ENCODE results near the gene YRDC. TPM values are rescaled to one million over a fixed set of nuclear protein-coding genes. Genes with fewer than 3 reads are reported as not detected.

The YRDC gene, protein sequence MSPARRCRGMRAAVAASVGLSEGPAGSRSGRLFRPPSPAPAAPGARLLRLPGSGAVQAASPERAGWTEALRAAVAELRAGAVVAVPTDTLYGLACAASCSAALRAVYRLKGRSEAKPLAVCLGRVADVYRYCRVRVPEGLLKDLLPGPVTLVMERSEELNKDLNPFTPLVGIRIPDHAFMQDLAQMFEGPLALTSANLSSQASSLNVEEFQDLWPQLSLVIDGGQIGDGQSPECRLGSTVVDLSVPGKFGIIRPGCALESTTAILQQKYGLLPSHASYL
- total RNA-seq: 12.2 TPM
- 13.3 TPM for polyA plus RNA-seq
- long read RNA-seq, donor 1, partial matches to known transcripts: 0 of 4 reads
- long read RNA-seq, donor 1, other reads (novel, unspliced or antisense): 0 of 4 reads
- long read RNA-seq, donor 2, transcript YRDC-201 (5 exons, 1,826 nt): major isoform, 23 of 23 reads
- long read RNA-seq, donor 2, partial matches to known transcripts: 0 of 23 reads
- long read RNA-seq, donor 2, other reads (novel, unspliced or antisense): 0 of 23 reads
- long read RNA-seq, donor 3, transcript YRDC-201 (5 exons, 1,826 nt): major isoform, 22 of 22 reads
- long read RNA-seq, donor 3, partial matches to known transcripts: 0 of 22 reads
- long read RNA-seq, donor 3, other reads (novel, unspliced or antisense): 0 of 22 reads
- long read RNA-seq, donor 4, transcript YRDC-201 (5 exons, 1,826 nt): major isoform, 6 of 6 reads
- long read RNA-seq, donor 4, partial matches to known transcripts: 0 of 6 reads
- long read RNA-seq, donor 4, other reads (novel, unspliced or antisense): 0 of 6 reads
- long read RNA-seq, donor 5, transcript YRDC-201 (5 exons, 1,826 nt): major isoform, 9 of 136 reads
- long read RNA-seq, donor 5, partial matches to known transcripts: 36 of 136 reads
- long read RNA-seq, donor 5, other reads (novel, unspliced or antisense): 91 of 136 reads
- long read RNA-seq, donor 6, partial matches to known transcripts: 0 of 4 reads
- long read RNA-seq, donor 6, other reads (novel, unspliced or antisense): 0 of 4 reads
- long read RNA-seq, donor 7, transcript YRDC-201 (5 exons, 1,826 nt): major isoform, 7 of 16 reads
- long read RNA-seq, donor 7, partial matches to known transcripts: 9 of 16 reads
- long read RNA-seq, donor 7, other reads (novel, unspliced or antisense): 0 of 16 reads
- long read RNA-seq, donor 8, transcript YRDC-201 (5 exons, 1,826 nt): major isoform, 5 of 5 reads
- long read RNA-seq, donor 8, partial matches to known transcripts: 0 of 5 reads
- long read RNA-seq, donor 8, other reads (novel, unspliced or antisense): 0 of 5 reads
- long read RNA-seq, donor 9, transcript YRDC-201 (5 exons, 1,826 nt): major isoform, 6 of 6 reads
- long read RNA-seq, donor 9, partial matches to known transcripts: 0 of 6 reads
- long read RNA-seq, donor 9, other reads (novel, unspliced or antisense): 0 of 6 reads
- long read RNA-seq, donor 10, transcript YRDC-201 (5 exons, 1,826 nt): major isoform, 9 of 9 reads
- long read RNA-seq, donor 10, partial matches to known transcripts: 0 of 9 reads
- long read RNA-seq, donor 10, other reads (novel, unspliced or antisense): 0 of 9 reads

GRCh38 chr1:37807555-37808368 lies at the start of gene YRDC, which contains the start of gene C1orf122:
TSS of gene YRDC (minus strand) at chr1:37808208. CDS start at chr1:37808180, 28 bp downstream.
TSS of gene C1orf122 (plus strand) at chr1:37807790. CDS start at chr1:37808405, 615 bp downstream.
- Histone ChIP-seq H3K4me1 (ENCODE audit: control insufficient read depth in 2 of 2, insufficient read depth in 2 of 2, low read length in 2 of 2) (peaks cover 9 to 14% of the 10 kb centered on the region in 2 donors), H3K36me3 (ENCODE audit: control insufficient read depth in 2 of 2, insufficient read depth in 2 of 2, low read length in 1 of 2) (peaks cover 32 to 38% of the 10 kb centered on the region in 2 donors), H3K27me3 (ENCODE audit: control insufficient read depth in 2 of 2, insufficient read depth in 1 of 2, low read length in 1 of 2) (no peaks in the 10 kb centered on the region), H3K27ac (ENCODE audit: low read depth in 1 of 2, low read length in 1 of 2) (peak within 1 kb of the TSS; percentile 2 to 86), H3K4me3 (ENCODE audit: low read length in 2 of 2) (peak within 1 kb of the TSS; percentile 82 to 99), H3K9me3 (ENCODE audit: control insufficient read depth in 2 of 2, insufficient read depth in 1 of 2, low read length in 1 of 2) (no peaks in the 10 kb centered on the region)
- DNase-seq (ENCODE audit: low read depth in 6 of 9, low spot score in 9 of 9): peak; percentile 72 to 95 (median 86)
- WGBS: under 1% methylated on average over 95 of the region's 95 CpGs

DNA sequence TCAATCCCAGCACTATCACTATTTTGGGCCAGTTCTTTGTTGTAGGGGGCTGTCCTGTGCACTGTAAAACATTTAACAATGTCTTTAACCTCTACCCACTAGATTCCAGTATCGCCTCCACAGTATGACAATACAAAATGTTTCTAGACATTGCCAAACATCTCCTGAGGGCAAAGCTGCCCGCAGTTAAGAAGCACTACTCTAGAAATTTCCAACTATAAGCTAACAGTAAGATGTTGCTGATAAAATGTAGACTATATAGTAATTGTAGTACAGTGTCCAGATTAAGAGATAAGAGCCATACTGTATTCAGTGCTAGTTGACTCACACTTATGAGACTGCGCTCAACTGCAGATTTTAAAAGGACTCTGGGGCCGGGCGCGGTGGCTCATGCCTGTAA lies 46.4 kb upstream of the YRDC start:
- H3K4me1 ChIP-seq (ENCODE audit: control insufficient read depth in 2 of 2, insufficient read depth in 2 of 2, low read length in 2 of 2): peaks cover 7 to 12% of the 10 kb centered on the region in 2 donors
- DNase-seq (ENCODE audit: low read depth in 6 of 9, low spot score in 9 of 9): no peak
- no peak overlapping the region for H3K4me3 ChIP-seq (ENCODE audit: low read length in 2 of 2)
- no peak overlapping the region for H3K27ac ChIP-seq (ENCODE audit: low read depth in 1 of 2, low read length in 1 of 2)
- WGBS: 99% methylated on average over 6 of the region's 6 CpGs
- H3K36me3 ChIP-seq (ENCODE audit: control insufficient read depth in 2 of 2, insufficient read depth in 2 of 2, low read length in 1 of 2): peaks cover 7 to 12% of the 10 kb centered on the region in 2 donors
- H3K27me3 ChIP-seq (ENCODE audit: control insufficient read depth in 2 of 2, insufficient read depth in 1 of 2, low read length in 1 of 2): no peaks in the 10 kb centered on the region
- no peaks in the 10 kb centered on the region for H3K9me3 ChIP-seq (ENCODE audit: control insufficient read depth in 2 of 2, insufficient read depth in 1 of 2, low read length in 1 of 2)

- peaks cover 2 to 6% of the 10 kb centered on the region in 2 donors for H3K4me1 ChIP-seq (ENCODE audit: control insufficient read depth in 2 of 2, insufficient read depth in 2 of 2, low read length in 2 of 2)
- H3K27ac ChIP-seq (ENCODE audit: low read depth in 1 of 2, low read length in 1 of 2): no peak overlapping the region
- H3K4me3 ChIP-seq (ENCODE audit: low read length in 2 of 2): no peak overlapping the region
- DNase-seq (ENCODE audit: low read depth in 6 of 9, low spot score in 9 of 9): no peak
- no peaks in the 10 kb centered on the region for H3K27me3 ChIP-seq (ENCODE audit: control insufficient read depth in 2 of 2, insufficient read depth in 1 of 2, low read length in 1 of 2)
- no peaks in the 10 kb centered on the region for H3K9me3 ChIP-seq (ENCODE audit: control insufficient read depth in 2 of 2, insufficient read depth in 1 of 2, low read length in 1 of 2)
- peaks cover 7 to 12% of the 10 kb centered on the region in 2 donors for H3K36me3 ChIP-seq (ENCODE audit: control insufficient read depth in 2 of 2, insufficient read depth in 2 of 2, low read length in 1 of 2)
Measured at GRCh38 chr1:37853157-37853556, 45.1 kb upstream of the YRDC start.

DNA sequence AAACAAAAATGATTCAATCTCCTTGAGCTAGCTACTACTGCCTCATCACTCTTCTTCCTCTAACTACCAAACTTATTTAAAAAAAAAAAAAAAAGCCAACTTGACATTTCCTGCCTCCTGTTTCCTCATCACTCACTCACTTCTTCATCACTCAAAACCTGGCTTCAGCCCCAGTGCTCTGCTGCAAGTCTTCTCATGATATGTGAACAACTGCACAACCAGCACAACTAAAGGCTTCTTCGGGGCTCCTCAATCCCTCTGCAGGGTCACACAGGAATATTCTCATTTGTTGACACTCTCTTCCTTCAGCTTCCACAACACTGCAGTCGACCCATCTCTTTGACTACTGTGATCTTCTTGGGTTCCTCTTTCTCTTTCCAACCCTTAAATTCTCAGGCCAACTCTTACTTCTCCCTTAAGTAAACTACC lies 43.8 kb upstream of the YRDC start:
- Histone ChIP-seq H3K4me1 (ENCODE audit: control insufficient read depth in 2 of 2, insufficient read depth in 2 of 2, low read length in 2 of 2) (peaks cover 6 to 8% of the 10 kb centered on the region in 2 donors), H3K9me3 (ENCODE audit: control insufficient read depth in 2 of 2, insufficient read depth in 1 of 2, low read length in 1 of 2) (no peaks in the 10 kb centered on the region), H3K4me3 (ENCODE audit: low read length in 2 of 2) (no peak overlapping the region), H3K27ac (ENCODE audit: low read depth in 1 of 2, low read length in 1 of 2) (no peak overlapping the region), H3K36me3 (ENCODE audit: control insufficient read depth in 2 of 2, insufficient read depth in 2 of 2, low read length in 1 of 2) (peaks cover 0 to 13% of the 10 kb centered on the region in 2 donors), H3K27me3 (ENCODE audit: control insufficient read depth in 2 of 2, insufficient read depth in 1 of 2, low read length in 1 of 2) (no peaks in the 10 kb centered on the region)
- 46% methylated on average over 2 of the region's 2 CpGs for WGBS
- no peak for DNase-seq (ENCODE audit: low read depth in 6 of 9, low spot score in 9 of 9)

- no peaks in the 10 kb centered on the region for H3K27me3 ChIP-seq (ENCODE audit: control insufficient read depth in 2 of 2, insufficient read depth in 1 of 2, low read length in 1 of 2)
- peaks cover 7 to 12% of the 10 kb centered on the region in 2 donors for H3K4me1 ChIP-seq (ENCODE audit: control insufficient read depth in 2 of 2, insufficient read depth in 2 of 2, low read length in 2 of 2)
- H3K4me3 ChIP-seq (ENCODE audit: low read length in 2 of 2): no peak overlapping the region
- DNase-seq (ENCODE audit: low read depth in 6 of 9, low spot score in 9 of 9): no peak
- H3K27ac ChIP-seq (ENCODE audit: low read depth in 1 of 2, low read length in 1 of 2): peak overlapping the region in 1 of 2 donors; percentile 5
- peaks cover 0 to 13% of the 10 kb centered on the region in 2 donors for H3K36me3 ChIP-seq (ENCODE audit: control insufficient read depth in 2 of 2, insufficient read depth in 2 of 2, low read length in 1 of 2)
- no peaks in the 10 kb centered on the region for H3K9me3 ChIP-seq (ENCODE audit: control insufficient read depth in 2 of 2, insufficient read depth in 1 of 2, low read length in 1 of 2)
Measured at GRCh38 chr1:37851262-37851661, 43.3 kb upstream of the YRDC start.

- 96% methylated on average over 6 of the region's 6 CpGs for WGBS
- Histone ChIP-seq H3K27ac (ENCODE audit: low read depth in 1 of 2, low read length in 1 of 2) (no peak overlapping the region), H3K9me3 (ENCODE audit: control insufficient read depth in 2 of 2, insufficient read depth in 1 of 2, low read length in 1 of 2) (no peaks in the 10 kb centered on the region), H3K4me1 (ENCODE audit: control insufficient read depth in 2 of 2, insufficient read depth in 2 of 2, low read length in 2 of 2) (peaks cover 7 to 14% of the 10 kb centered on the region in 2 donors), H3K36me3 (ENCODE audit: control insufficient read depth in 2 of 2, insufficient read depth in 2 of 2, low read length in 1 of 2) (peaks cover 0 to 13% of the 10 kb centered on the region in 2 donors), H3K4me3 (ENCODE audit: low read length in 2 of 2) (no peak overlapping the region), H3K27me3 (ENCODE audit: control insufficient read depth in 2 of 2, insufficient read depth in 1 of 2, low read length in 1 of 2) (no peaks in the 10 kb centered on the region)
- DNase-seq (ENCODE audit: low read depth in 6 of 9, low spot score in 9 of 9): no peak
Measured at GRCh38 chr1:37850352-37850955, 42.4 kb upstream of the YRDC start.

- no peaks in the 10 kb centered on the region for H3K27me3 ChIP-seq (ENCODE audit: control insufficient read depth in 2 of 2, insufficient read depth in 1 of 2, low read length in 1 of 2)
- H3K27ac ChIP-seq (ENCODE audit: low read depth in 1 of 2, low read length in 1 of 2): no peak overlapping the region
- H3K4me3 ChIP-seq (ENCODE audit: low read length in 2 of 2): no peak overlapping the region
- peaks cover 0 to 9% of the 10 kb centered on the region in 2 donors for H3K36me3 ChIP-seq (ENCODE audit: control insufficient read depth in 2 of 2, insufficient read depth in 2 of 2, low read length in 1 of 2)
- peaks cover 7 to 14% of the 10 kb centered on the region in 2 donors for H3K4me1 ChIP-seq (ENCODE audit: control insufficient read depth in 2 of 2, insufficient read depth in 2 of 2, low read length in 2 of 2)
- no peak for DNase-seq (ENCODE audit: low read depth in 6 of 9, low spot score in 9 of 9)
- 99% methylated on average over 3 of the region's 3 CpGs for WGBS
- H3K9me3 ChIP-seq (ENCODE audit: control insufficient read depth in 2 of 2, insufficient read depth in 1 of 2, low read length in 1 of 2): no peaks in the 10 kb centered on the region
Measured at GRCh38 chr1:37849480-37849879, 41.5 kb upstream of the YRDC start.
